ENCODE results near the gene KCNAB2. TPM values are rescaled to one million over a fixed set of nuclear protein-coding genes. Genes with fewer than 3 reads are reported as not detected.

KCNAB2 gene
- total RNA-seq, 1 experiment from 2014 or later = 10.3 TPM

GRCh38 chr1:6136516-6137220, 91.0 kb downstream of the KCNAB2 start (continued):
- TF ChIP-seq ZNF138 (CRISPR knock-in tag; conservative IDR thresholded peaks at IDR 0.05) (no peak), ZNF423 (CRISPR knock-in tag; IDR thresholded peaks at IDR 0.05) (no peak), ZNF232 (CRISPR knock-in tag; IDR thresholded peaks at IDR 0.05) (no peak), NR3C1 (CRISPR knock-in tag; conservative IDR thresholded peaks at IDR 0.05; ENCODE audit: low read depth) (no peak), OVOL2 (CRISPR knock-in tag; IDR thresholded peaks at IDR 0.05; ENCODE audit: borderline replicate concordance) (no peak), PRDM15 (CRISPR knock-in tag; IDR thresholded peaks at IDR 0.05) (no peak), CBFB (CRISPR knock-in tag; IDR thresholded peaks at IDR 0.05; ENCODE audit: low read depth) (no peak), CDX4 (CRISPR knock-in tag; IDR thresholded peaks at IDR 0.05; ENCODE audit: borderline replicate concordance) (no peak), SMAD3 (CRISPR knock-in tag; IDR thresholded peaks at IDR 0.05; ENCODE audit: borderline replicate concordance) (no peak), TEAD4 (CRISPR knock-in tag; IDR thresholded peaks at IDR 0.05) (no peak)
- TF ChIP-seq, protein P1, sequence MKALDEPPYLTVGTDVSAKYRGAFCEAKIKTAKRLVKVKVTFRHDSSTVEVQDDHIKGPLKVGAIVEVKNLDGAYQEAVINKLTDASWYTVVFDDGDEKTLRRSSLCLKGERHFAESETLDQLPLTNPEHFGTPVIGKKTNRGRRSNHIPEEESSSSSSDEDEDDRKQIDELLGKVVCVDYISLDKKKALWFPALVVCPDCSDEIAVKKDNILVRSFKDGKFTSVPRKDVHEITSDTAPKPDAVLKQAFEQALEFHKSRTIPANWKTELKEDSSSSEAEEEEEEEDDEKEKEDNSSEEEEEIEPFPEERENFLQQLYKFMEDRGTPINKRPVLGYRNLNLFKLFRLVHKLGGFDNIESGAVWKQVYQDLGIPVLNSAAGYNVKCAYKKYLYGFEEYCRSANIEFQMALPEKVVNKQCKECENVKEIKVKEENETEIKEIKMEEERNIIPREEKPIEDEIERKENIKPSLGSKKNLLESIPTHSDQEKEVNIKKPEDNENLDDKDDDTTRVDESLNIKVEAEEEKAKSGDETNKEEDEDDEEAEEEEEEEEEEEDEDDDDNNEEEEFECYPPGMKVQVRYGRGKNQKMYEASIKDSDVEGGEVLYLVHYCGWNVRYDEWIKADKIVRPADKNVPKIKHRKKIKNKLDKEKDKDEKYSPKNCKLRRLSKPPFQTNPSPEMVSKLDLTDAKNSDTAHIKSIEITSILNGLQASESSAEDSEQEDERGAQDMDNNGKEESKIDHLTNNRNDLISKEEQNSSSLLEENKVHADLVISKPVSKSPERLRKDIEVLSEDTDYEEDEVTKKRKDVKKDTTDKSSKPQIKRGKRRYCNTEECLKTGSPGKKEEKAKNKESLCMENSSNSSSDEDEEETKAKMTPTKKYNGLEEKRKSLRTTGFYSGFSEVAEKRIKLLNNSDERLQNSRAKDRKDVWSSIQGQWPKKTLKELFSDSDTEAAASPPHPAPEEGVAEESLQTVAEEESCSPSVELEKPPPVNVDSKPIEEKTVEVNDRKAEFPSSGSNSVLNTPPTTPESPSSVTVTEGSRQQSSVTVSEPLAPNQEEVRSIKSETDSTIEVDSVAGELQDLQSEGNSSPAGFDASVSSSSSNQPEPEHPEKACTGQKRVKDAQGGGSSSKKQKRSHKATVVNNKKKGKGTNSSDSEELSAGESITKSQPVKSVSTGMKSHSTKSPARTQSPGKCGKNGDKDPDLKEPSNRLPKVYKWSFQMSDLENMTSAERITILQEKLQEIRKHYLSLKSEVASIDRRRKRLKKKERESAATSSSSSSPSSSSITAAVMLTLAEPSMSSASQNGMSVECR (CRISPR knock-in tag; IDR thresholded peaks at IDR 0.05; ENCODE audit: borderline replicate concordance) = no peak

DNA sequence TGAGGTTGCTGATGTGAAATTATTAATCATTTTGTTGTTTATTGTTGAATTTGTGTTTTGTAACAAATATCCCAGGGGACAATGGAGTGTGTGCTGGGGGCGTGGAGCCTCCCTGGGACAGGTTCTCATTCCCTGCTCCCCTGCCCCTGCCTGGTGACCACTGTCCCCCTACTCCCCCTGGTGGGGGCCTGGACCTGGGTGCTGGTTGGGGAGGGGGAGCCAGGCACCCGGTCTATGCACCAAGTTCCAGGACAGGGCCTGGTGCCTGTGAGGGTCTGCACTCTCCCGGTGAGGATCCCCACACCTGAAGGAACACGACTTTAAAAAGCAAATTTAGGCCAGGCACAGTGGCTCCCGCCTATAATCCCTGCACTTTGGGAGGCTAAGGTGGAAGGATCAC, 92.1 kb downstream of the KCNAB2 start:
- ChIA-PET CTCF (interaction anchor here (1.1 to 1.9 kb wide), 5 partner anchors 29 to 144 kb away, joined by 3 to 10 read pairs (median 7); no protein-coding TSS in a partner anchor), POLR2A (interaction anchor here (0.7 kb wide), 1 partner anchor 10 kb away, joined by 3 read pairs; no protein-coding TSS in a partner anchor)
- H3K4me1 Mint-ChIP-seq = no peaks in the 10 kb centered on the region
- no peak overlapping the region for H3K4me3 Mint-ChIP-seq
- no peak overlapping the region for H3K27ac Mint-ChIP-seq
- peaks cover under 1% of the 10 kb centered on the region; the same call in 1 of the 2 replicates for H3K9me3 Mint-ChIP-seq
- ATAC-seq (peak; percentile 37; the same call in 1 of the 2 replicates), DNase-seq (ENCODE audit: low spot score) (peak; percentile 26)
- H3K27me3 Mint-ChIP-seq (ENCODE audit: low read depth) = no peaks in the 10 kb centered on the region
- H3K36me3 Mint-ChIP-seq = no peaks in the 10 kb centered on the region
- TF ChIP-seq NR3C1 (CRISPR knock-in tag; conservative IDR thresholded peaks at IDR 0.05; ENCODE audit: low read depth) (no peak), RORB (CRISPR knock-in tag; IDR thresholded peaks at IDR 0.05) (no peak), CREB1 (CRISPR knock-in tag; IDR thresholded peaks at IDR 0.05) (no peak), ATF6 (CRISPR knock-in tag; IDR thresholded peaks at IDR 0.05) (no peak), CTCF (IDR thresholded peaks at IDR 0.05) (no peak), ZSCAN18 (CRISPR knock-in tag; IDR thresholded peaks at IDR 0.05) (no peak), ZMAT4 (CRISPR knock-in tag; IDR thresholded peaks at IDR 0.05) (no peak), ATF3 (CRISPR knock-in tag; conservative IDR thresholded peaks at IDR 0.05) (no peak)
- TF ChIP-seq, protein P2, sequence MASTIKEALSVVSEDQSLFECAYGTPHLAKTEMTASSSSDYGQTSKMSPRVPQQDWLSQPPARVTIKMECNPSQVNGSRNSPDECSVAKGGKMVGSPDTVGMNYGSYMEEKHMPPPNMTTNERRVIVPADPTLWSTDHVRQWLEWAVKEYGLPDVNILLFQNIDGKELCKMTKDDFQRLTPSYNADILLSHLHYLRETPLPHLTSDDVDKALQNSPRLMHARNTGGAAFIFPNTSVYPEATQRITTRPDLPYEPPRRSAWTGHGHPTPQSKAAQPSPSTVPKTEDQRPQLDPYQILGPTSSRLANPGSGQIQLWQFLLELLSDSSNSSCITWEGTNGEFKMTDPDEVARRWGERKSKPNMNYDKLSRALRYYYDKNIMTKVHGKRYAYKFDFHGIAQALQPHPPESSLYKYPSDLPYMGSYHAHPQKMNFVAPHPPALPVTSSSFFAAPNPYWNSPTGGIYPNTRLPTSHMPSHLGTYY (CRISPR knock-in tag; IDR thresholded peaks at IDR 0.05) = no peak

Data from WTC11 (cell line).